COLO668 (cell line): Measurements from ENCODE around the gene ADGRF1.
"Not testable (repeated sequence)": the region's sequence is repeated elsewhere in the genome, so short reads cannot be mapped to it uniquely, and the experiment has no call there.

Source experiments
- DNase-seq: peaks from one replicate; lab custom pipeline; 2025; ENCODE audit not compliant: unreplicated experiment; lab: John Stamatoyannopoulos, UW

Gene ADGRF1

GRCh38 chr6:47023573-47023972 is 18.6 kb downstream of the ADGRF1 start:
- no peak for DNase-seq

- DNase-seq, result no peak
These were observed 19.9 kb downstream of the ADGRF1 start for GRCh38 chr6:47022191-47022590.

- no peak for DNase-seq
These were observed 22.2 kb downstream of the ADGRF1 start for GRCh38 chr6:47019941-47020340.

GRCh38 chr6:47016909-47017308 is 25.2 kb downstream of the ADGRF1 start:
- DNase-seq, result no peak

DNA sequence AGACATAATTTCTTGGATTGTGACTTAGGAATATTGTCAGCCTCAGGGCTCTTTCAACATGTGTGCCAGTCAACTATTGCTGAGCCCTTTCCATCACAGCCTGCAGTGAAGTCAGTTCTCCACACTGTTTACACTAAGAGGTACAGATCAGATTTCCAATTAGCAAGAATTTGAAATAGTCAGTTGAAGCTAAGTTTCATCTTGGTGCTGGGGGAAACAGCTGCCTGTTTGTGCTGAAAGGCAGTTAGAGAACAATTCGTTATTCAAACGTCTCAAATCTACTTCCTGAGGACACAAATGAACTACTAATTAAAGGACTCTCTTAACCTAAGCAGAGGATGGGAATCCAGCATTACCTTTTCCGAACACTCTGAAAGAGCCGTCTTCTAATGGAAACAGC is 25.9 kb downstream of the ADGRF1 start:
- DNase-seq, result peak; percentile 6

- no peak for DNase-seq
These were observed 27.7 kb downstream of the ADGRF1 start for GRCh38 chr6:47014401-47014800.

GRCh38 chr6:47009583-47009982 is 32.5 kb downstream of the ADGRF1 start:
- no peak for DNase-seq

DNA sequence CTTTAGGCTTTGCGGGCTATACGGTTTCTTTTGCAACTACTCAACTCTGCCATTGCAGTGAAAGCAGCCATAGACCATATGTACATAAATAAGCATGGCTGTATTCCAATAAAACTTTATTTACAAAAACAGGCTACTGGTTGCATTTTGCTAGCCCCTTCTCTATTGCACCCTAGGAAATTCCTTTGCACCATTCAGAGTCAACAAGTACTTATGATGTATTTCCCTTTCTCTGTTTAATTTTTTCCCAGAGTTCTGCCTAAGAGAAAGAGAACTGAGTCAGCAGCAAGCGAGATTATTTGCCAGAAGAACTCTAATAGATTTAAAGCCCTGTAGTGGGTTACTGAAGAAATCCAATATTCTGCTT is 33.8 kb downstream of the ADGRF1 start:
- DNase-seq, result no peak

DNA sequence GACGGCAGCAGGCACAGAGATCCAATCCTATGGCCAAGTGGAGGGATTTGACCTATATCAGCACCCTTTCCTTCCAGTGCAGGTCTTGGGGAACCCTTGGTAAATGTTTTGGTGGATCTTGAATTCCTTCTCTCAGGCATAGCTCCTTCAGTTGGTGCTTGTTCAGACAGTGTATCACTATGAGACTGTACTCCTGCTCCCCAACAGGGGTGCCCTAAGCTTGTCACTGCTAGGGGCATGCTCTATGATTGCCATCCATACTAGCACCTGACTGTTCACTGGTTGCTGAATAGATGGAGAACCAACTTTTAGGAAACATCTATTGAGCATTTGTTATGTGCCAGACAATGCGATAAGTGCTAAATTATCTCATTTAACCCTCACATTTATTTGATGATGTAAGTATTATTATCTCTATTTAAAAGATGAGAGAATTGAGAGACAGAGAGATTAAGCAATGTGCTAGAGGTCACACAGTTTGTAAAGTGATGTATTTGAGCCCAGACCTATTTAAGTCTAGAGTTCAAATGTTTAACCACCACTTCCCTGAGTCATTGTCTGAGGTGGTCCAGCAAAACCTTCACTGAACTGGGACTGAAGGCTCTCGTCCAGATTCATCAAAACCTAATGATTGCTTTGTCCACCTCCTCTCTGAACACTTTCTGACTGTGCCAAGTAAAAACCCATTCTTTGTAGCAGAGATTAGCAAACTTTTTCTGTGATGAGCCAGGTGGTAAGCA is 34.3 kb downstream of the ADGRF1 start:
- DNase-seq, result no peak

DNA sequence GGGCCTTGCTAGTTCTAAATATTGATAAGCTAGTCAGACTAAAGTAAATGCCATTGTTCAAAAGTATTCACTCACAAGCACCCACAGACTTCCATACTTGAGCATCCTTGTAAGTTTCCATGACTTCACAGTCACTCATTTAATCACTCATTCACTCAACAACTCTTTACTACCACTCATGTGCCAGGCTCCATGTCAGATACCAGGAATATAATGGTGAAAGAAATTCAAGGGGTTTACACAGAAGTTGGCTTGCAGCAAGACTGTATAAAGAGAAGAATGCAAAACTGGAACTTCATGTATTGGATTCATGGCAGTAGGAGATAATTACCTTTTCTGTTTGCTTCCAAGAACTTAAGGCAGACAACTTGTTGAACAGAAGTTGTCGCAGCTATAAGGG is 36.6 kb downstream of the ADGRF1 start:
- DNase-seq, result no peak

GRCh38 chr6:47004463-47004862 is 37.7 kb downstream of the ADGRF1 start:
- no peak for DNase-seq

- peak; percentile 89 for DNase-seq
These were observed 41.3 kb downstream of the ADGRF1 start for GRCh38 chr6:47000842-47001241.

DNA sequence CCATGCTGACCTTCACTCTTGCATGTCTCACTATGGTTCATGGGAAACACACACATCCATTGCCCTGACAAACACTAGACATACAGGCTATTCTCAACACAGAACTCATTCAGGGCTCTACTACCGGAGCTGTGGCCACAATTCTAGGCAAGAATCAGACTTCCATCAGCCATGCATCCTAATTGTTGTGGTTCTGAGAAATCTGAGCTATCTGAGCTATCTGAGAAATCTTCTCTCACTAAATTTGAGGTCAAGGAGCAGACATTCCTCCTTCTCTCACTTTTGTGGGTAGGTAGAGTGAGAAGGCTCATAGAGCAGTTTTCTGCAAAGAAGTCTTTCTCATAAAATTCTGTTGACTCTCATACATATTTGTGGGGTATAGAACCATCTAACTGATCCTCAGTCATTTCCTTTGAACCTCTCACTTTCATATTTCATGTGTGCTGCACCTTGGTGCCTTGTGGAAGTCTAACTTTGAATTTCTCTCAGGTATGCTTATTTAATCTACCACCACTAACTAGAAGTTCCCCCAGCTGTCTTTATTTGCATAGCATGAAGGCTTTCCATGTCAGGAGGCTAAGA is 43.6 kb downstream of the ADGRF1 start:
- DNase-seq, result no peak

DNA sequence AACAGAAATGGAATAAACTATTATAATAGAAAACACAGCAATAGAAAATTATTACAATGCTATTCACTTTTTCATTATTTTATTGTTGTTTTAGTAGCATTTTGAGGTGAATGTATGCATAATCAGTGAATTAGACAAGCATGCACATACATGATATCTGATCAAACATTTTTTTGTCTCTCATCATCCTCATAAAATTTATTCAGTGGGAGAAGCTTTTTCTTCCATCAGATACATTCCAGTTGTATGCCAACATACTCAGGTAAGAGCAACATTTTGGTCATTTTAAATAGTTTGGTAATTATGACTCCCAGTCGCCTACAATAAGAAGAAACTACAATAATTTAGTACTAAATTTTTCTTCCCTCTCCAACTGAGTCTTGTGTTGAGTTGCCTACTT is 44.5 kb downstream of the ADGRF1 start:
- no peak for DNase-seq

- DNase-seq, result no peak
These were observed 45.1 kb downstream of the ADGRF1 start for GRCh38 chr6:46996860-46997641.

GRCh38 chr6:46994933-46995332 is 47.2 kb downstream of the ADGRF1 start:
- DNase-seq, result no peak

DNA sequence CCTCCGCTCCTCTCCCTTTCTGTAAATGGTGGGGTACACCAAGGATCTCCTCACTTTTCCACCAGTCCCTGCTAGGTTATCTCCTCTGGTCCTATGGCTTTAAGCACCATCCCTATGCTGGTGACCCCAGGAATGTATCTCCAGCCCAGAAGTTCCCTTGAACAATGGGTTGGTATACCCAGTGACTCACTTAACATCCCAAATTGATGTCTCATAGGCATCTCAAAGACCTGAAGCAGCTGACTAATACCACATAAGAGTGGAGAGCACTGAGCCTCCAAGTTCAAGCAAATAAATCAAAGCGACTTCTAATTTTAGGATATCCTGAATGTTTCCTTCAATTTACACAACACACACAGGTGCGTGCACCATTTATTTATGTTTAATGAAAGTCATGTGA is 48.3 kb downstream of the ADGRF1 start:
- no peak for DNase-seq

DNA sequence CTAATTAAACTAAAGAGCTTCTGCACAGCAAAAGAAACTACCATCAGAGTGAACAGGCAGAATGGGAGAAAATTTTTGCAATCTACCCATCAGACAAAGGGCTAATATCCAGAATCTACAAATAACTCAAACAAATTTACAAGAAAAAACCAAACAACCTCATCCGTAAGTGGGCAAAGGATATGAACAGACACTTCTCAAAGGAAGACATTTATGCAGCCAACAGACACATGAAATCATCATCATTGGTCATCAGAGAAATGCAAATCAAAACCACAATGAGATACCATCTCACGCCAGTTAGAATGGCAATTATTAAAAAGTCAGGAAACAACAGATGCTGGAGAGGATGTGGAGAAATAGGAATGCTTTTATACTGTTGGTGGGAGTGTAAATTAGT is 49.7 kb downstream of the ADGRF1 start:
- not testable (repeated sequence) for DNase-seq

- DNase-seq, result peak; percentile 4
These were observed 51.2 kb downstream of the ADGRF1 start for GRCh38 chr6:46990818-46991510.

DNA sequence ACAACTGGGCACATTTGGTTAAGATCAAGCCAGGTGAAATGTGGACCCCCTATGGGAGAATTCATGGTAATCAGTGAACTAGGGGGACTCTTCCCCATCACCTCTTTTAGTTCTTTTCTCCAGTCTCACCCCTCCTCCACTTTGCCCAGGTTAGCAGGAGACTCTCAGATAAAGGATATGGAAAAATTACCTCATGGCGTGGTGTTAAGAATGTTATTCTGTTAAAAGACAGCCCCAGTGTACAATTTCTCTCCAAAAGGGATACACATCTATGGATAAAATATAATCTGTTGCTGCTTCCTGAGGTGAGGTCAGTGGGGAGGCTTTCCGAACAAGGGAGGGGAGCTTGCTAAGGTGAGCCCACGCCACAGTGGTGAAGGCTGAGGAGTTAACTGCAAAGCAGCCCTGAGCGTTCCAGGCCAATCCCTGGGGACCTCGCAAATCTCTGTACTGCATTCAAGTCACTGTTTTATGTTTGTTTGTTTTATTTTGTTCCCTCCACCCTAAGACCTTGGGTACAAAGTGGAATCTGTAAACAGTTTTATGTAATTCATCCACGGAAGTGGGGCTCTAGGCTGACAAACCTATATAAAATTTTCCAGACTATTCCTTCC is 52.0 kb downstream of the ADGRF1 start:
- no peak for DNase-seq

DNA sequence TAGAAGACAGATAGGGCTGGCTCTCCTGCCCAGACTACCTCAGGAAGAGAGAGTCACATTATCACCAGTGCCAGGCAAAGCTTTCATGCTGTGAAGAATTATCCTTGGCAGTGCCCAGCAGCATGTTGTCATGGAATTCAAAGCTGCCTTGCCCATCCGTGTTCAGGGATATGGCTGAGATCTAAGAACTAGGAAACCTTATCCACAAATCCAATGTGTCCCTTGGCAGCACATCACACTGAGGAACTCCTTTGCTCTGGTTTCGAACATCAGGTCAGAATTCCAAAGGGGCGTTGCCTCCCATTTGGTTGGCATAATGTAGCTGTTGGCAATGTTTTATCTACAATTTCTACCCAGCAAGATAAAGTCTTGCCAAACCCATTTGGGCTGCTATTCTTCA is 52.7 kb downstream of the ADGRF1 start:
- no peak for DNase-seq
